NCI-H345 (cell line): Measurements from ENCODE around the gene SLC22A7.
A peak's percentile ranks its signal among the peaks of the same experiment; 100 is the strongest.
"Not testable (repeated sequence)": the region's sequence is repeated elsewhere in the genome, so short reads cannot be mapped to it uniquely, and the experiment has no call there.

Experiments used
- DNase-seq: peaks from one replicate; lab custom pipeline; 2025; lab: John Stamatoyannopoulos, UW

Gene SLC22A7

GRCh38 chr6:43301081-43301870 is 3.2 kb downstream of the SLC22A7 start:
- DNase-seq, result no peak

DNA sequence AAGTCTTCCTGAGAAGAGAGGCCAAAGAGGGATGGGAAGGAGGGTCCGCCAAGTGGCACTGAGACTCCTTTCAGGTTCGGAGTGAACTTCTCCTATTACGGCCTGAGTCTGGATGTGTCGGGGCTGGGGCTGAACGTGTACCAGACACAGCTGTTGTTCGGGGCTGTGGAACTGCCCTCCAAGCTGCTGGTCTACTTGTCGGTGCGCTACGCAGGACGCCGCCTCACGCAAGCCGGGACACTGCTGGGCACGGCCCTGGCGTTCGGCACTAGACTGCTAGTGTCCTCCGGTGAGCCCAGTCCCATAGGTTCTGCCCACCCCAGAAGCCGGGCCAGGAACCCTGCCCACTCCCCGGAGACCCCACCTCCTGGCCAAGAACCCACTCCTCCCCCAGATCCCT is 4.1 kb downstream of the SLC22A7 start:
- no peak for DNase-seq

GRCh38 chr6:43303006-43303405 is 4.9 kb downstream of the SLC22A7 start:
- not testable (repeated sequence) for DNase-seq

DNA sequence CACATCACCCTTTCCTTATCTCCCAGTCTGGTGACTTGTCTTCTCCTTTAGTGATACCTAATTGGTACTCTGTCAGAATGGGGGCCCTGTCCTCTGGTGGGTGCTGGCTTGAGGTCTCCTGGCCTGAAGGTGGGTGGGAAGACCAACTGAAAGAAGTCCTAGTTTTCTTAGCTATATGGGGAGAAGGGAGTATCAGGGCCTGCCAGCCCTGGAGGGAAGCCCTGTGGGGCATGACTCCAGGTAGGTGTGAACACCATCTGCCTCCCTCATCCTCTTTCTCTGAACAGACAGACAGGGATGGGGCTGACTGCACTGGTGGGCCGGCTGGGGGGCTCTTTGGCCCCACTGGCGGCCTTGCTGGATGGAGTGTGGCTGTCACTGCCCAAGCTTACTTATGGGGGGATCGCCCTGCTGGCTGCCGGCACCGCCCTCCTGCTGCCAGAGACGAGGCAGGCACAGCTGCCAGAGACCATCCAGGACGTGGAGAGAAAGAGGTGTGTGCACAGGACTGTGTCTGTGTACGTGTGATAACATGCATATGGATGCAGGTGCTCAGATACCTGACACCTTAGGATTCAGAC is 5.8 kb downstream of the SLC22A7 start:
- DNase-seq, result no peak

GRCh38 chr6:43304361-43304760 is 6.3 kb downstream of the SLC22A7 start:
- DNase-seq, result no peak

DNA sequence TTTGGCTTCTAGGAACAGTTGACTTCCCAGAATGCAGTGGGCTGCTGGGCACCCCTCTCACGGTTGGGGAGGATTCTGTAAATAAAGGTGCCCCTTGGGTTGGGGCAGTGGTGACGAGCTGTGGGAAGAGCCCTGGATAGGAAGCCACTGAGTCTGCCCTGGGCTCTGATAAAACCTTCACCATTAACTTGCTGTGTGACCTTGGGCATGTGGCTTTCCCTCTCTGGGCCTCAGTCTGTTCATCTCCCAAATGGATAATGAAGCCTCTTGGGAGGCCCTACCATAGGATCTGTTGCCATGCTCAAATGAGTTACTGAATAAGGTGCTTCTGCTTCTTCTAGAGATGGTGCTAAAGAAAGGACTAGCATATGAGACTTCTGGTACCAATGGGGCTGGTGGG is 6.8 kb downstream of the SLC22A7 start:
- DNase-seq, result no peak

DNA sequence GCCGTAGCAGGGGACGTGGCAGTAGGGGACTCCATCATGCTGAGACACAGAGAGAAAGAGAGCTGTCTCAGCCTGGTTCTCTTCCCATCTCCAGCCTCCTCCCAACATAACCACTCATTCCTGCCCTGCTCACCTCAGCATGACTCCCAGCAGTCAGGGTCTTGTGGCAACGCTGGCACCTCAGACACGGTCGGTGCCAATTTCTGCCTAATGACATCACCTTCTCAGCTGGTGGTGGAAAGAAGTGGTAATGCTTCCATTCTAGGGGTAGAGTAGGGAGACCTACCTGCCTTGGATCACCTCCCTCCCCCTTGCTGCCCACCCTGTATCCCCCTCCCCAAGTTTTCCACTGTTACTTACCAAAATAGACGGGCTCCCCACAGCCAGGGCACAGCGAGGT is 8.0 kb downstream of the SLC22A7 start:
- no peak for DNase-seq

DNA sequence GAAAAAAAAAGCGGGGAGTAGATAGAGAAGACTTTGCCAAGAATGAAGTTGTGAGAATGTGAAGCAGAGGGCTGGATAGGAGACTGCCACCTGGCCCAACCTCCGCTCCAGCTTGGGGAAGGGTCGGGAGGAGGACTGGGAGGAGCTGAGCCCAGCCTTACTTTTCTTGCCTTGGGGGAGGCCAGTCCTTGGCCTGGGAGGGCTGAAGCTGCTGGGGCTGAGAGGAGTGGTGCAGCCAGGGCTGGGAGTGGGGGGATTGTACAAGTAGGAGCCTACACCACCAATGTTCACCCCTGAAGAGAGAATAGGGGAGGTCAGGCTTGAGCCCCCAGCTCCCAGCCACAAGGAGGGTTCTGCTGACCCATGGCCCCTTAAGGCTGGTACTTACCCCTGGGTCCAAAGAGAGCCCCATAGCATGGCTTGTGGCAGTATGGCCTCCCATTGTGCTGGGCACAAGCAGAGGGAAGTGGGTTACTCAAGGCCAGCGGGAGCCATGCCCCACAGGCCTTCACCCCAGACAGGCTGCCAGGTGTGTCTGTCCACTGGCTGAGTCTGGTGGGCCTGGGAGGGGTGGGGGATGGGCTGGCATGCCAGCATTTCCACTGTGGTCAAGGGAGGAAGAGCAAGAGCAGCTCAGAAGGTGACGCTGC is 9.5 kb downstream of the SLC22A7 start:
- no peak for DNase-seq

- peak; percentile 63 for DNase-seq
These were observed 10.3 kb downstream of the SLC22A7 start, which contains the start of gene CRIP3 for GRCh38 chr6:43308101-43308989. CRIP3 (minus strand) TSS chr6:43308826; CDS start chr6:43308792, 34 bp downstream.

GRCh38 chr6:43308990-43309477 is 11.0 kb downstream of the SLC22A7 start:
- no peak for DNase-seq

DNA sequence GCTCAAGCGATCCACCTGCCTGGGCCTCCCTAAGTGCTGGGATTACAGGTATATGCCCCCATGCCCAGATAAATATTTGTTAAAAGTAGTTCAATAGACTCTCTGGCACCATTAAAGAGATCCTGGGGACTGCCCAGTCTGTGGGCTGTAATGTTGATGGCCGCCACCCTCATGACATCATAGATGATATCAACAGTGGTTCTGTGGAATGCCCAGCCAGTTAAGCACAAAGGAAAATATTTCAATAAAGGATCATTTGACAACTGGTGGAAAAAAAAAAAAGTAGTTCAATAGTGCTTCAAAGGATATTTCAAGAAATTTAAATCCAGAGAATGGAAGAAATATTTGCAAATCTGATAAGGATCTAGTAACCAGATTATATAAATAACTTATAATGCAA is 12.1 kb downstream of the SLC22A7 start:
- no peak for DNase-seq

DNA sequence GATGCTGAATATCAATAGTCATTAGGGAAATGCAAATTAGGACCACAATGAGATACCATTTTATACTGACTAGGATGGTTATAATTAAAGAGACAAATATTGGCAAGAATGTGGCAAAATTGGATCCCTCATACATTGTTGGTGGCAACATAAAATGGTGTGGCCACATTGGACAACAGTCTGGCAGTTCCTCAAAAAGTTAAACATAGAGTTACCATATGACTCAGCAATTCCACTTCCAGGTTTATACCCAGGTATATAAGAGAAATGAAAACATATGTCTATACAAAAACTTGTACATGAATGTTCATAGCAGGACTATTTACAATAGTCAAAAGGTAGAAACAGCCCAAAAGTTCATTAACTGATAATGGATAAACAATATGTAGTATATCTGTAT is 12.6 kb downstream of the SLC22A7 start:
- DNase-seq, result no peak

DNA sequence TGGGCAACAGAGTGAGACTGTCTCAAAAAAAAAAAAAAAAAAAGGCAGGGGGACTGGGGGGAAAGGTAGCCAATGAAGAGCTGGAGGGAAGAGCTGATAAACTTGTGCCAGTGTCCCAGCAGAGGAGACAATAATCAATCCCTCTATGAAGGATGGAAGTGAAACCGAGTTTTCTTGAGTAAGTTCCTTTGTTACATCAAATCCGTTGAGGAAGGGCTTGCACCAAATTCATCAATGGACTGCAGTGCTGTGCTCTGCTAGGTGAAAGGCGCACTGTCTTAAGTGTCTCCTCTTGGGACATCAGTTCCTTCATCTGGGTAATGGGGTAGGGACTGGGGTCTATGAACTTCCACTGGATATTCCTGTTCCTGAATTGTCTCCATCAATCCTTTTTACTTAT is 13.6 kb downstream of the SLC22A7 start:
- DNase-seq, result no peak

GRCh38 chr6:43313813-43314212 is 15.8 kb downstream of the SLC22A7 start:
- no peak for DNase-seq

DNA sequence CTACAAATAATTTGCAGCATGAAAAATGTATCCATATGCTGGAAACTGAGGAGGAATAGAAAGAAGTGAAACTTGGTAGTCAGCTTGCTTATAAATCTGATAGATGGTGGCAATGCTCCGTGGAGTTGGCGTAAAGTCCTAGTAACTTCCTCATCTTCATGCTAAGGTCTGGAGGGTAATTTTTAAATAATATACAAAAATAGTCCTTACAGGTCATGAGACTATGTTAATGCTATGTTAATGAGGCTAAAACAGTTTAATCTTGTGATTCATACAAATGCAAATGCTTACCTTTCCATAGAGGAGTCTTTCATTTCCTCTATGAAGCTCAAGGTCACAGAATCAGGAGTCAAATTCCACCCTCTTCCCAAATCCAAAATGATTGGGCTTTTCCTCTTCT is 20.0 kb downstream of the SLC22A7 start:
- DNase-seq, result no peak

DNA sequence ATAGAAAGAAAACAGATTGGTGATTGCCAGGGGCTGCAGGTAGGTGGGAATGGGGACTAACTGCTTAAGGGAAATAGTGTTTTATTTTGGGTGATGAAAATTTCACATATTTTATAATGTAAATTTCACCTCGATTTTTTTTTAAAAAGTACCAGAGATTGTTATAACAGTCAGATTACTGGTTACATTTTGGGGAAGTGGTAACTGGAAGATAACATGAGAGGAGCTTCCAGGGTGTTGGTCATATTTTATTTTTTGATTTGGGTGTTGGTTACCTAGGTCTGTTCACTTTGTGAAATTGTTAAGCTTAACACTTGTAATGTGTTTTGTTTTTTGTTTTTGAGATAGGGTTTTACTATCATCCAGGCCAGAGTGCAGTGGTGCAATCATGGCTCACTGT is 27.8 kb downstream of the SLC22A7 start:
- no peak for DNase-seq

GRCh38 chr6:43328528-43328927 is 30.5 kb downstream of the SLC22A7 start:
- no peak for DNase-seq

DNA sequence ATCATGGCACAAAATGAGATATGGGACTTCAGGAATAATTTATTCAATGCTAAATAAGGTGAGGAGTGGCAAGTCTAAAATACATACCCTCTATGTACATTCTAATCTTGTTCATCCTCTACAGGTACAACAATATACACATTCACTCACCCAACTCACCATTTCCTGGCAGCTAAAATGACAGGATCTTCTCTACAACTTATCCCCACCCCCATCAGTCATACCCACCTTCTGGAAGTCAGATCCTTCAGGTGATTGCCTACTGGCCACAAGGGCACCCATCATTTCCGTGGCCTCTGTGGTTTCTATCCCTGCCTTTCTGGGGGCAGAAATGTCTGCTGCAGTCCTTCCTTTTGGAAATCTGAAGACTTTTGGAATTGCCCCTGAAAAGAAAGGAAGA is 33.4 kb downstream of the SLC22A7 start:
- no peak for DNase-seq

GRCh38 chr6:43331891-43332290 is 33.8 kb downstream of the SLC22A7 start:
- no peak for DNase-seq

DNA sequence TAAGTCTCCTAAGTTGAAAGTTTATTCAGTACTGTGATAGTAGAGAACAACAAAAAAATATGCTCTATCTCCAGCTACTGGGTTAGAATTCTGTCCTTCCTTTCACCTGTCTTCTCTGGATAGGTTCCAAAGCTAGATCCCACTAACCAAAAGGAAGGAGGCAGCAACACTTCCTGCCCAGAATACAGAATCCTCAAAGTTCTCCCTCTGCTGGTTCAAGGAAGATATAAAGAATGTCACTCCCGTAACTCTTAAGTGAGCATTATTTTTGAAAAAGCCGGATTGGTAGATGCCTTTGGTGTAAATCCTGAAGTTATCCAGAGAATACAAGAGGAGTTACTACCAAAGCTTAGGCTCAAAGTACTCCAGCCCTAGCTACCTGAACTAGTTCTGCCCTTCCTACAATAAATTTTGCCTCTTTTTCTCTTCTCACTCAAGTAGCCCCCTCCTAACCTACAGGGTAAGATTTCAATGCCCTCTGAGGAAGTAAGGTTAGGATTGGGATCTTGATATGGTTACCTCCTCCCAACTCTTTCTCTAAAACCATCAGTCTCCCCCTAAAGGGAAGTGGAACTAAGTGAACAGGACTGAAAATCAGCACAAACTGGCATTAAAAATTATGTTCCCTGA is 36.5 kb downstream of the SLC22A7 start:
- no peak for DNase-seq

DNA sequence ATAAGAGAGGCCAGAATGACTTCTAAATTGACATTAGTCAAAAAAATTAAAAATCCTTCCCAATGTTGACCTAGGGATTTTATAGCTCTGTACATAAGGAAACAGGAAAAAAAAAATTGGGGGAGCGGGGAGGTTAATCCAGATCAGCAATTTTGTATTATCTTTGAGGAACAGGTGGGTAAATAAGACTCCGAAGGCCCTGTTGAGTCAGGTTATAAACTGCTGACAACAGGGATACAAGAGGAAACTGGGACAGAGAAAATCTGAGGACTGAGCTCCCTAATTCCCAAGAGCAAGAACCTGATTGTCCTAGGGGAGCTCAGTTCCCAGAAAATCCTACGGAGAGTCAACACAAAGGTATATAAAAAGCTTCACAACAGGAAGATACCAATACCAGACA is 37.4 kb downstream of the SLC22A7 start:
- DNase-seq, result no peak

DNA sequence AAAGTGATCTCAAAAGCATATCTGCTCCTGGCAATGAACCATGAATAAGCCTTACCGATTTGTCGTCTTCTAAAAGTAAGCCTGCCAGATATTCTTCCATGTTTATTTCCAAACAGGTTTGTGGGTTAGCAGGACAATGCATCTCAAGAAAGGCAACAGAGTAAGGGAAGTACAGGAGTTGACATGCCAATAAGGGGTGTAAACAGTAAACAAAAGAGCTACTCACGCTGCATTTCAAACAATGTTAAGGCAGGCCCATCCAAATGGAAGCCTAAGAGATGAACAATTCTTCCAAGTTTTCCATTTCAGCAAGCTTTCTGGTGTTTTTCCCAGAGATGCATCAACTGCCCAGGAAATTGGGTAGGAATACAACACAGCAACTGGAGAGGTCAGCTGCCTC is 38.3 kb downstream of the SLC22A7 start:
- no peak for DNase-seq
